NCI-H510A treated with DMSO at 0.1 percent for 48 hours (cell line): ENCODE data around the gene DDX1.
"Not testable (repeated sequence)": the region's sequence is repeated elsewhere in the genome, so short reads cannot be mapped to it uniquely, and the experiment has no call there.

ENCODE experiments used
- DNase-seq: peaks from one replicate; lab custom pipeline; 2025; lab: John Stamatoyannopoulos, UW

Gene DDX1

GRCh38 chr2:15591692-15592463, at the start of gene DDX1:
Gene DDX1, plus strand, starts transcription at chr2:15591868. Its CDS starts 66 bp downstream, at chr2:15591934.
- peak; percentile 81 for DNase-seq

DNA sequence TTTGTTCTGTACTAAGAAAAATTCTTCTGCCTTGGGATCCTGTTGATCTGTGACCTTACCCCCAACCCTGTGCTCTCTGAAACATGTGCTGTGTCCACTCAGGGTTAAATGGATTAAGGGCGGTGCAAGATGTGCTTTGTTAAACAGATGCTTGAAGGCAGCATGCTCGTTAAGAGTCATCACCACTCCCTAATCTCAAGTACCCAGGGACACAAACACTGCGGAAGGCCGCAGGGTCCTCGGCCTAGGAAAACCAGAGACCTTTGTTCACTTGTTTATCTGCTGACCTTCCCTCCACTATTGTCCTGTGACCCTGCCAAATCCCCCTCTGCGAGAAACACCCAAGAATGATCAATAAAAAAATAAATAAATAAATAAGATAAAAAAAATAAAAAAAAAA, 49.4 kb upstream of the DDX1 start:
- DNase-seq: not testable (repeated sequence)

DNA sequence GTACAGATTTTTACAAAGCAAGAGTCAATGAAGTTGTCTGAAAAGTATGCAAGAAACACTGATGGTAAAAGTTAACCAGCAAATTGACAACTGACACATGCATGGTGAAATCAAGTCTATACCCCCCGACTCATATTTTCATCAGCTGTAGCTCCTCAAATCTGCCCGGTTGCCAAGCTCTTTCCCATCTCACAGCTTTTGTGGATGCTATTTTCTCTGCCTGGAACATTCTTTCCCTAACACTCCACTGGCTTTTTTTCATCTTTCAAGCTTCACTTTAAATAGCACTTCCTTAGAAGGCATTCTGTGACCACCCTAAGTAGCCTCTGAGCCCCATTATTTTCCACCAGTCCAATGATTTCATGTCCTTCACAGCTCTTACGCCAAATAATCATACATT, 48.6 kb upstream of the DDX1 start:
- no peak for DNase-seq

GRCh38 chr2:15543541-15543940, 48.1 kb upstream of the DDX1 start:
- DNase-seq: no peak

DNA sequence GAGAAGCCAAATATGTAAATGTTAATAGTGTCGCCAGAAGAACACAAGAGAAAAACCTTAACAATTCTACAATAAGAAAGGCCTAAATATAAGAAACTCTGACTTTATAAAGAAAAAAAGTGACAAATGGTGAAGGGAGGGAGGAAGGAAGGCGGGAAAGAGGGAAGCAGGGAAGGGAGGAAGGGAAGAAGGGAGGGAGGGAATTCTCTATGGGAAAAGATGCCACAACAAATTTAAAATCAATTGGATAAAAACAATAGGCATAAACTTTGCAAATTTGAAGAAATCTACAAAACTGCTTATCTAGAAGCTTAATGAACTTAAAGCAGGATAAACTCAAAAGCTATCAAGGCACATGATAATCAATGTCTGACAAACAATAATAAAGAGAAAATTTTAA, 47.4 kb upstream of the DDX1 start:
- no peak for DNase-seq

GRCh38 chr2:15546297-15547098, 45.2 kb upstream of the DDX1 start:
- DNase-seq: no peak

GRCh38 chr2:15547115-15547876, 44.4 kb upstream of the DDX1 start:
- no peak for DNase-seq

GRCh38 chr2:15548974-15549373, 42.7 kb upstream of the DDX1 start:
- DNase-seq: no peak

- DNase-seq: no peak
Observed at GRCh38 chr2:15553519-15553918, 38.1 kb upstream of the DDX1 start.

GRCh38 chr2:15553951-15554350, 37.7 kb upstream of the DDX1 start:
- no peak for DNase-seq

DNA sequence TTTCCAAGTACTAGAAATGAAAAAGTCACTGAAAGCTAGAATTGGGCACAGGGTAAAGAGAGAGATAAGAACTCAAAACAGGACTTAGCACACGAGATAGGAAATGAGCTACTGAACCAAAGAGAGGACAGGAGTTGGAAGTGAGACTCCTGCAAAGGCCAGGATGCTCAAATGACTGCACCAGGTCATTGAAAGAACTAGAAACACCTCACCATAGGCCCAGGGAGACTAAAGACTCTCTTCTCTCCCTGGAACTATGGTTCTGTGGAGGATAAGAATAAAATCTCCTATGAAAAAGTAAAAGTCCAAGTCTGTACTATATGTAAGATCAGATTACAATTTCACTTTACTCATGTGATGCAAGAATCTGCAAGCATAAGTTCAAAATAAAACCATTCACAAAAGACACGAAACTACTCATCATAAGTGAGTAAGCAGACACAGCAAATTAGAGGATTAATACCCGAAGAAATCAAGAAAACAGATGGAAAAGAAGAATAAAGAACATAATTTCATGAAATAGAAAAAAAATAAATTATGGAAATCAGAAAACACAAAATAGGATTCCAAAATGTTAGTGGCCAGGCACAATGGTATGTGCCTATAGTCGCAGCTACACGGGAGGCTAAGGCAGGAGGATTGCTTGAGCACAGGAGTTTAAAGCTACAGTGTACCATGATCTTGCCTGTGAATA, 37.0 kb upstream of the DDX1 start:
- no peak for DNase-seq

GRCh38 chr2:15555760-15556193, 35.9 kb upstream of the DDX1 start:
- no peak for DNase-seq

DNA sequence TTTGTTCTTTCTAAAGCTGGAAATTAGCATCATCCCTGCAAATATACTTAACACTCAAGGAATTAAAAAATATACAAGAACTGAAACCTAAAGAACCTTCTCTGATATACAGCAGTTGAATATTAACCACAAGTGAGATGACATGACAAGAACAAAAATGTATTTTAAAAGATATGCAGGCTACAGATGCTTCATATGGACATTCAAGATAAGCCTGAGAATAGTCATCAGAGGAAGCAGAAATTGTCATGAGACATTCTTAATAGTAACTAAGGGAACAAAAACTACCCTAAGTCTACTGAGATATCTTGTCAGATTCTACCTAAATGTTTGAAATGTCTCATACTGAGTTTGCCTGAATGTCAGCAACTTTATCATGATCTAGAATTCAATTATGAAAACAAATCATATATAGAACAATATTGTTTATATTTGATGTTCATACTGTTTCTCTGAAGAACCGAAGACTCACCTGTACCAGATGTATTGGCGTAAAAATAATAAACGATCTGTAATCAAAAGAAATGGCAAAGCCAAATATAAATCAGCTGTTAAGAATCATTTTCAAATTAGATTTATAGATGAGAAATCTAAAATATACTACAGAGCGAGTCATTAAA, 35.2 kb upstream of the DDX1 start:
- no peak for DNase-seq

- DNase-seq: peak; percentile 9
Observed at GRCh38 chr2:15557887-15558311, 33.8 kb upstream of the DDX1 start.

GRCh38 chr2:15559379-15560139, 32.1 kb upstream of the DDX1 start:
- no peak for DNase-seq

DNA sequence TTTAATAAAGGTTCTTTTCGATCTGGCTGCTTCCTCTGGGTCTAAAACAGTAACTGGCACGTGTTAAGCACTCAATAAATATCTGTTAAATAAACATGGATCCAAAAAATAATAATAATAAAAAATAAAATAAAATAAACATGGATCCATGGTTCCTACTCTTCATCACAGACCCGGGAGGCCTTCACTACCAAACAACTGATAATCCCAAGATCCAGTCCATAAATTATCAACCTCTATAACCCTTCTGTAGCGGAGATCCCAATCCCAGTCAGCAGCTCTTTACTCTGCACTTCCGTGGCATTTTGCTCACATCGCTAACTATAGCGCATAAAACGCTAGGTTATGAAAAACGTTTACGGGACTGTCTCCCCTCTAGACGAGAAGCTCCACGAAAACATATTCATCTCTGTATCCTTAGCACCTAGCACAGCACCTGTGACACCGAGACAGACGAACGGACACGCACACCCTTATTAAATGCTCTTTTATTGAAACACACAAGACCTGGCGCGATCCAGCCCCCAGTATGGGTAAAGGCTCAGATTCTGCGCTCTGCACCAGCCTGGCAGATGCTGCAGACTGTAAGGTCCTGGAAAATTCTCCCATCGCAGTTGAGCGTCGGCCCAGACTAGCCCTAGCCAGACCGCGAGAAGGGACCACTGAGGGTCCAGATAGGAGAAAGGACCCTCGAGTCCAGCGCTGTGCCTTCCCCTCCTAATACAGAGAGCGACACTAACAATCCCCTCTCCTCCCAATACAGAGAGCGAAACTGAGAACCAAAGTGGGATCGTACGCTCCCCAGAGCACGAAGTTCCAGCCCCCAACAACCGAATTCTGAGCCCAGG, 31.3 kb upstream of the DDX1 start:
- peak; percentile 39 for DNase-seq

DNA sequence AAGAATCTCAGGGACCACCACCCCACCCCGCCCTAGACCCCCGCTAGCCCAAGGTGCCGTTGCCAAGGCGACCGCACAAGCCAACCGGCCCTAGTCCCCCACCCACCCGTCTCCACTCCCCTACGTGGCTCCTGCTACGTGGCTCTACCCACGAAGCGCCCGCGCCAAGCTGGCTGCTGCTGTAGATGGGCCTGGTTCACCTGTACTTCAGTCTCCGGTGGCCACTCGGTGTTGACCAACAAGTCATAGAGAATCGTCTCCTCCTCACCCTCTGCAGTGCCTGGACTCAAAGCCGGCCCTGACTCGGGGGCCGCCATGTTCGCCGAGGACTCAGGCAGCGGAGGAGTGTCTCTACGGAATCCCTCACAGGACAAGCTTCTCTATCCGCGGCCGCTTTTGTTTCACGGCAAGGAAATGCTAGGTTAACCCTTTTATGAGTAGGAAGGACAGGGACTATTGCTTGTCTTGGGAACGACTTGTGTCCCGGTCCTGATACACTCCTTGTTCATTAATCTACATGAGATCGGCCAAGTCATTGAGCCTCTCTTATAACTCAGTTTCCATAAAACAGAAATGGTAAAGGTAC, 30.6 kb upstream of the DDX1 start, which contains the start of gene NBAS:
Gene NBAS, minus strand, starts transcription at position 347 of the 586 bp plus-strand sequence. Its CDS starts 30 bp downstream, at position 317.
- DNase-seq: peak; percentile 89

DNA sequence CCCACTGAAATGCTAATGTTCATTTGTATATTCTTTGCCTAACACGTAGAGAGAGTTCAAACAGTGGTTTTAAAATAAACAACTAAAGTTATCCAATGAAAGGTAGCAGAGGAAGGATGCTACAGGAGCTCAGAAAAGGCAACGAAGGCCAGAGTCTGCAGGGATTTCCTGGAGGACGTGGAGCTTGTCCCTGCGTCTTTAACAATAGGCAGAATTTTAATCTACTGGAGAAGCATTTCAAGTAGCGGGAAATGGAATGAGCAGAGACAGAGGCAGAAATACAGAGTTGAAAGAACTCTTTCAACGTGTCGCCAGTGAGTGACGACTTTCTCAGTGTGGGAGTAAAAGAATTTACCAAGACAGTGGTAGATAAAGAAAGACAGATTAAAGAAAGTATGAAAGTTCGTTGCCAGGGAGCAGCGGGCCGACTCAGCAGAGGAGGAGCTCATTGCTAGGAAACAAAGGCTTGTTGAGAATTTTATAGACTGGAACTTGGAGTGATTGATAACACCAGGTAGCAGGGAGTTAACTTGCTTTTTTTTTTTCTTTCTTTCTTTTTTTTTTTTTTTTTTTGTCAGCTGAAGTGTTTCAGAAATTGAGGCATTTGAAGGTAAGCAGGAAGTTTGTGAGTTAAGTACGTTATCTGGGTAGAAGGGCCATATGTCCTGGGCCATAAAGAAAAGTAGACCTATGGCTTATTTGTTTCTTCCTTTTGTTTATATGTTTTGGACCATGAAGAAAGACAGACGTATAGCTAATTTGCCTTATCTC, 29.9 kb upstream of the DDX1 start:
- peak; percentile 73 for DNase-seq
